WI38 (cell line): ENCODE data around the gene NEDD9.

Experiments
- H3K4me3 ChIP-seq: 2 replicates; pipeline ENCODE4 v1.5.1; 2011; ENCODE audit warnings: low read depth, mild to moderate bottlenecking, control low read depth, low read length
- TF ChIP-seq, protein P1 (sequence below): IDR thresholded peaks from 2 replicates; pipeline ENCODE4 v1.5.1; 2012; ENCODE audit warnings: low read depth, mild to moderate bottlenecking, control low read depth, low read length

The NEDD9 gene

DNA sequence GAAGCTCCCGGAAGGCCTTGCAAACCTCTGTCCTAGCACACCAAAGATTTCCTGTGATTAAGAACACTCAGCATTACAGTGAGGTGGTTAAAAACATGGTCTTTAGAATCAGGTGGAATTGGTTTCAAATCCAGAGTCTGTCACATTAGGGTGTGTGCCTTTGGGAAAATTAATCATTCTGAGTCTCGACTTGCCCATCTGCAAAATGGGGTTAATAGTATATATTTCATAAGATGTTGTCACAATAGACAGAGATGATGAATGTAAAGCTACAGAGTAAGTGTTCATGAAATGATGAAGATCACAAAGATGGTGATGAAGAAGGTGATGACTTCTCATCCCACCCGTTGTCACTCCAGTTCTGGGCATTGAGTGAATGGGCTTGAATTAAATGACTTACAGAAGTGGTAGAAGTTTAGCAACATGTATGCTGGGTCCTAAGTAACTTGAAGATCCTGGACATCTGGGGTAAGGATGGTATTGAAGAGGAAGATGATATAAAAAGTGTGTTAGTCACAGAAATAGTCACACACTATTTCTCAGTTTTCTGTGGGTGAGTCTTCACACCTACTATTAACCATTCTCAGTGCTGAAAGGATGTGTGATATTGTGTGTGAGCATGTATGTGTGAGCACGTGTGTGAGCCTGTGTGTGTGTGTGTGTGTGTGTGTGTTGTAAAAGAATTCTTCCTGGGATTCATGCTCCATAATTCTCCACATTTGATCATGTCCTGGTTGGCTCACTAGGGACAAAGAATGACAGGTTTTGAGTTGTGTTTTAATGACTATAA lies 28.0 kb upstream of the NEDD9 start:
- TF ChIP-seq, protein P1, sequence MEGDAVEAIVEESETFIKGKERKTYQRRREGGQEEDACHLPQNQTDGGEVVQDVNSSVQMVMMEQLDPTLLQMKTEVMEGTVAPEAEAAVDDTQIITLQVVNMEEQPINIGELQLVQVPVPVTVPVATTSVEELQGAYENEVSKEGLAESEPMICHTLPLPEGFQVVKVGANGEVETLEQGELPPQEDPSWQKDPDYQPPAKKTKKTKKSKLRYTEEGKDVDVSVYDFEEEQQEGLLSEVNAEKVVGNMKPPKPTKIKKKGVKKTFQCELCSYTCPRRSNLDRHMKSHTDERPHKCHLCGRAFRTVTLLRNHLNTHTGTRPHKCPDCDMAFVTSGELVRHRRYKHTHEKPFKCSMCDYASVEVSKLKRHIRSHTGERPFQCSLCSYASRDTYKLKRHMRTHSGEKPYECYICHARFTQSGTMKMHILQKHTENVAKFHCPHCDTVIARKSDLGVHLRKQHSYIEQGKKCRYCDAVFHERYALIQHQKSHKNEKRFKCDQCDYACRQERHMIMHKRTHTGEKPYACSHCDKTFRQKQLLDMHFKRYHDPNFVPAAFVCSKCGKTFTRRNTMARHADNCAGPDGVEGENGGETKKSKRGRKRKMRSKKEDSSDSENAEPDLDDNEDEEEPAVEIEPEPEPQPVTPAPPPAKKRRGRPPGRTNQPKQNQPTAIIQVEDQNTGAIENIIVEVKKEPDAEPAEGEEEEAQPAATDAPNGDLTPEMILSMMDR, result no peak
- no peak overlapping the region for H3K4me3 ChIP-seq

DNA sequence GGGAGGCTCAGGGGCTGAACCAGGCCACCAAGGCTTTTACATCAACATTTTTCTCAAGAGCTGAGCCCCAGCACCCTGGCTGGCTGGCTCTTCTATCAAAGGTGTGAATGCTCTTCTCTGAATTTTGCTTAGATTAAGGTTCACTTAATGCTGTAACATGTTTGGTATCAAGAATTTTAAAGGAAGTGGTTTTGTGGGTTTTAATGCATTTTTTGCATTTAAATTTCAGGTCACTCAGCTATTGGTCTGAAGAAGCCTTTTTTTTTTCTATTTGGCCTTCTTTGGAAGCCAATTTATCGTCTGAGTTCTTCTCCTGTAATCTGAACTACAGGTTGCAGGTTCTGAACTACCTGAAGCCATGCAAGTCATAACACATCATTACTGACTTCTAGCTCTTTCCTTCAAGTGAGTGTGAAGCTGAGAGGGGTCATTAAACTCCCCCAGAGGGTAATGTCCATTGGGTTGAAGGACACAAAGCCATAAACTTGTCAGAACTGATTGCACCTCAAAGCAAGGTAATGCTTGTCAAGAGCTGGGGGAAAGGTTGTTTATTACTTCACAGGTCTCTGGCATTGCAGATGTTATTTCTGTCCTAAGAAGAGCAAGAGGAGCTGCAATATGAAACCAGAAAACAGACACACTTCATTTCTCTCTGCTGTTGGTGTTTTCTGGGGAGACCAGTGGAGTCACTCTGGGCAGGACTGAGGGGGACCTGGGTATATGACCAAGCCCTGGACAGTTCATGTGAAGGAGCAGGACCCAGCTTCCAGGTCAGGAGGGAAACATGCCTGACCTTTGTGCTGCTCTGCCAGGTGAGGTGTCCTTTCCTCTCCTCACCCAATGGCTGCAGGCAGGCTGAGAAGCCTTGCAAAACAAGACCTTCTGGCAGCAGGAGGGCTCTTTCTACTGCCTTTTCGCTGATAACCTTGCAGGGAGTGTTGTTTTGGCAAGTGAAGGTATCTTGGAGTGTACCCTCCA lies 26.1 kb upstream of the NEDD9 start:
- TF ChIP-seq, protein P1, result no peak
- no peak overlapping the region for H3K4me3 ChIP-seq

DNA sequence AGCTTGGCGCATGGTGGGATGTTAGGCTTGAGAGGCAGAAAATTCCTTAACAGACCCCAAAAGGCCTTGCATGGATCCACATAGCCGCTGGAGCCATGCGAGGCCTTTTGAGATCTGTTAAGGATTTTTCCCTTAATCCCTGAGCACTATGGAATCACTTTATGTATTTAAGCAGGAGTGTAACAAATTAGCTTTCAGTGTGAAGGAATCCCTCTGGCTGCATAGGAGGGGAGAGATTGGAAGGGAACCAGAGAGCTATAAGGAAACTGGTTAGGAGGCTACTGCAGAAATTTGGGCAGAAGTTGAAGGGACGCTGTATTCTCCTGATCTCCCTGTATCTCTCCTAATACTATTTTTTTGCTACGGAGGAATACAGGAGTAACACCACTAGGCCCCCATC lies 23.1 kb upstream of the NEDD9 start:
- TF ChIP-seq, protein P1, result no peak
- H3K4me3 ChIP-seq, result no peak overlapping the region

DNA sequence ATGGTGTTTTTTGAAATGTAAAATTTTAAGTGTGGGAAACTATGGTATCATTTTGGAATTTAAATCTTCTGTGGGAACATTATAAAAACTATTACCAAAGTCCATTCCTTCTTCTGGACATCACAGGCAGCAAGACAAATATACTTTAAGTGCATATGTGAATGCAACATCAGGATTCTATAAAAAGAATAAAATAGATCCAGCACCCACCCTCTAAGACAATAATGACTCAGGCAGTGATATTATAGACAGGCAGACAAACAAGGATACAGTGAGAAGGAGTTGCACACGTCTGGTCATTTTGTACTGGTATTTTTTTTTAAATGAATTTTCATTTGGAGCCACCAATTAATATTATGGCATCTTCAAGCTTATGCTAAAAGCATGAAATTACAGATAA lies 21.1 kb upstream of the NEDD9 start:
- TF ChIP-seq, protein P1, result no peak
- no peak overlapping the region for H3K4me3 ChIP-seq

DNA sequence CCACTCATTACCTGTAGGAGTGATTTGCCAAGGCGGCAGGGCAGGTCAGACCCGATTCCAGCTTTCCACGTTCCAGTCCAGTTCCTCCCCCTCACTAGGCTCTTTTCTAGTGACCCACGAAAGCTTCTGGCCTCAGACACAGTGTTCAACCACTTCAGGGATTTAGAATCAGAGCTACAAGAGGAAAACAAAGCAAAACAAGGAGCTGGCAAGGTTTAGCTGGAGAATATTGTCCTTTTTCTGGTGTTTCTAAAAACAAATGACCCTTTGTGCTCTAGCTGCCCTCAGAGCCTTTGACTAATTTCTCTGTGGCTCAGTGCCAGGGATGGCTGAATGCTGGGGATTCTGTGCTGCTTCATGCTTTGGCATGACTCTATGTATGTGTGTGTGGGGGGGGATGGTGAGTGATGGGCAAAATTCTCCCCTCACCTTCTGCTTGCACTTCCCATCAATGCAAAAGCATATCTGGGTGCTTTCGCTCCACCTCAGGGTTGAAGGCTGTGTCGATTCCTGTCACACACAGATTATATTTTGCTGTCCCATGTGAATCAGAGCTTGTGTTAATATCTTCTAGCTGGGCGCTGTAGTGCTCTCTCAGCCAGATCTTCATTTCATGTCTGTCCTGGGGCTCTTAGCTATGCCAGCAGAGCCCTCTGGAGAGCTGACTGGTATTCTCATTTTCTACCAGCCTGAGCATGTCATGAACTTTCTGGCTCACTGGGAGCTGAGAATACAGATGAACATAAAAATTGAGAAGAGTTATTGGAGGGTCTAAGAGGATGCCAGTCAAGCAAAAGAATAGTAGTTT lies 19.3 kb upstream of the NEDD9 start:
- TF ChIP-seq, protein P1, result no peak
- no peak overlapping the region for H3K4me3 ChIP-seq

DNA sequence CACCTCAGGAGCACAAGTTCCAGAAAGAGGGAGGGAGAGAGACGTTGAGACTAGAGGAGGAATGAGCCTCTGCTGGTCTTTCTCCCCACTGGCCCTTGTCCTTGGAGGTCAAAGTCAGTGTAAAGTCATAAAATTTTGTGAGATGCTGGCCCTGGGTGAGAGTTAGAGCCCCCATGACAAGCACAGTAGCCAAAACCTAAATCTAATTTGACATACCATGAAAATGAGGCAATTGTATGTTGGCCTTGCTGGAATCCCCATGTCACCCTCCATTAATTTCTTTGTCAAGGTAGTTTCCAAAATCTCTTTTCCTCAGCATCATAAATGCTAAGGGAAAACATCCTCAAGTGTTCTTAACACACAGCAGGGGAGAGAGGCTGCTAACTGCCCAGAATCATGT lies 17.6 kb upstream of the NEDD9 start:
- H3K4me3 ChIP-seq, result no peak overlapping the region
- TF ChIP-seq, protein P1, result no peak
